ENCODE measurements around the gene C13orf46.

C13orf46 gene

GRCh38 chr13:113937073-113937472 is 36.8 kb downstream of the C13orf46 start:
- Mint-ChIP-seq H3K4me3 (no peak overlapping the region), H3K27ac (no peak overlapping the region), H3K9me3 (no peaks in the 10 kb centered on the region), H3K27me3 (peaks cover 70% of the 10 kb centered on the region), H3K36me3 (no peaks in the 10 kb centered on the region), H3K4me1 (no peaks in the 10 kb centered on the region)
- ATAC-seq = no peak

- Mint-ChIP-seq H3K4me1 (no peaks in the 10 kb centered on the region), H3K27ac (no peak overlapping the region), H3K27me3 (peaks cover 77% of the 10 kb centered on the region), H3K36me3 (no peaks in the 10 kb centered on the region), H3K4me3 (no peak overlapping the region), H3K9me3 (no peaks in the 10 kb centered on the region)
- ATAC-seq = no peak
These were observed 37.5 kb downstream of the C13orf46 start for GRCh38 chr13:113936166-113936965.

GRCh38 chr13:113935001-113935844 is 38.7 kb downstream of the C13orf46 start:
- Mint-ChIP-seq H3K27ac (no peak overlapping the region), H3K4me1 (no peaks in the 10 kb centered on the region), H3K9me3 (no peaks in the 10 kb centered on the region), H3K27me3 (peaks cover 82% of the 10 kb centered on the region), H3K4me3 (no peak overlapping the region), H3K36me3 (no peaks in the 10 kb centered on the region)
- no peak for ATAC-seq

GRCh38 chr13:113934576-113934975 is 39.3 kb downstream of the C13orf46 start:
- Mint-ChIP-seq H3K27me3 (peaks cover 79% of the 10 kb centered on the region), H3K4me3 (no peak overlapping the region), H3K27ac (no peak overlapping the region), H3K36me3 (no peaks in the 10 kb centered on the region), H3K4me1 (no peaks in the 10 kb centered on the region), H3K9me3 (no peaks in the 10 kb centered on the region)
- no peak for ATAC-seq

- Mint-ChIP-seq H3K4me1 (no peaks in the 10 kb centered on the region), H3K4me3 (no peak overlapping the region), H3K36me3 (no peaks in the 10 kb centered on the region), H3K27ac (no peak overlapping the region), H3K27me3 (peaks cover 72% of the 10 kb centered on the region), H3K9me3 (no peaks in the 10 kb centered on the region)
- no peak for ATAC-seq
These were observed 40.0 kb downstream of the C13orf46 start for GRCh38 chr13:113933901-113934300.

- Mint-ChIP-seq H3K4me3 (no peak overlapping the region), H3K27me3 (peaks cover 69% of the 10 kb centered on the region), H3K27ac (no peak overlapping the region), H3K36me3 (no peaks in the 10 kb centered on the region), H3K4me1 (no peaks in the 10 kb centered on the region), H3K9me3 (no peaks in the 10 kb centered on the region)
- ATAC-seq = no peak
These were observed 41.9 kb downstream of the C13orf46 start for GRCh38 chr13:113931841-113932459.

- H3K4me3 Mint-ChIP-seq = no peak overlapping the region
- no peaks in the 10 kb centered on the region for H3K36me3 Mint-ChIP-seq
- H3K9me3 Mint-ChIP-seq = no peaks in the 10 kb centered on the region
- H3K27me3 Mint-ChIP-seq = peaks cover 71% of the 10 kb centered on the region
- H3K27ac Mint-ChIP-seq = no peak overlapping the region
- no peaks in the 10 kb centered on the region for H3K4me1 Mint-ChIP-seq
- ATAC-seq = no peak
These were observed 42.9 kb downstream of the C13orf46 start for GRCh38 chr13:113930671-113931637.

- Mint-ChIP-seq H3K27ac (no peak overlapping the region), H3K9me3 (no peaks in the 10 kb centered on the region), H3K36me3 (no peaks in the 10 kb centered on the region)
These were observed 44.0 kb downstream of the C13orf46 start for GRCh38 chr13:113929628-113930615.

GRCh38 chr13:113928685-113929627 is 44.9 kb downstream of the C13orf46 start:
- ATAC-seq = no peak
- no peaks in the 10 kb centered on the region for H3K36me3 Mint-ChIP-seq
- H3K27ac Mint-ChIP-seq = no peak overlapping the region
- no peaks in the 10 kb centered on the region for H3K9me3 Mint-ChIP-seq
- no peak overlapping the region for H3K4me3 Mint-ChIP-seq
- H3K27me3 Mint-ChIP-seq = peaks cover 69% of the 10 kb centered on the region
- H3K4me1 Mint-ChIP-seq = no peaks in the 10 kb centered on the region

More at GRCh38 chr13:113929628-113930615, 44.0 kb downstream of the C13orf46 start:
- H3K27me3 Mint-ChIP-seq = peaks cover 74% of the 10 kb centered on the region
- ATAC-seq = no peak
- no peaks in the 10 kb centered on the region for H3K4me1 Mint-ChIP-seq
- H3K4me3 Mint-ChIP-seq = no peak overlapping the region

- Mint-ChIP-seq H3K9me3 (no peaks in the 10 kb centered on the region), H3K27me3 (peaks cover 59% of the 10 kb centered on the region), H3K4me3 (no peak overlapping the region), H3K27ac (no peak overlapping the region), H3K4me1 (no peaks in the 10 kb centered on the region), H3K36me3 (no peaks in the 10 kb centered on the region)
- ATAC-seq = peak; percentile 13
These were observed 46.0 kb downstream of the C13orf46 start for GRCh38 chr13:113927661-113928581.

- H3K4me1 Mint-ChIP-seq = no peaks in the 10 kb centered on the region
- H3K36me3 Mint-ChIP-seq = no peaks in the 10 kb centered on the region
- H3K4me3 Mint-ChIP-seq = no peak overlapping the region
- ATAC-seq = no peak
- H3K27me3 Mint-ChIP-seq = peaks cover 57% of the 10 kb centered on the region
- H3K9me3 Mint-ChIP-seq = peaks cover 4% of the 10 kb centered on the region
- H3K27ac Mint-ChIP-seq = no peak overlapping the region
These were observed 46.8 kb downstream of the C13orf46 start for GRCh38 chr13:113926951-113927660.

Measured in stimulated activated memory B cell treated with anti-CD40 and anti-IgM and Interleukin-4, amounts not matched to agents 10 μg/mL and 1 μg/mL and 100 μg/mL, for 72 hours (primary cell).